ENCODE results near the gene ACOD1.
"Not testable (repeated sequence)": the region's sequence is repeated elsewhere in the genome, so short reads cannot be mapped to it uniquely, and the experiment has no call there.

Gene ACOD1

GRCh38 chr13:76948149-76948548, at the start of gene ACOD1:
TSS of gene ACOD1 (plus strand) at chr13:76948511. CDS start at chr13:76948559, 48 bp downstream.
- DNase-seq = no peak

- DNase-seq = not testable (repeated sequence)
Measured at GRCh38 chr13:76899066-76899465, 49.2 kb upstream of the ACOD1 start.

GRCh38 chr13:76903544-76904162, 44.7 kb upstream of the ACOD1 start:
- peak; percentile 55 to 59 for DNase-seq

GRCh38 chr13:76904507-76904906, 43.8 kb upstream of the ACOD1 start:
- no peak for DNase-seq

- no peak for DNase-seq
Measured at GRCh38 chr13:76912476-76912875, 35.8 kb upstream of the ACOD1 start.

- no peak for DNase-seq
Measured at GRCh38 chr13:76913898-76914297, 34.4 kb upstream of the ACOD1 start.

- DNase-seq = no peak
Measured at GRCh38 chr13:76917095-76917494, 31.2 kb upstream of the ACOD1 start.

- not testable (repeated sequence) for DNase-seq
Measured at GRCh38 chr13:76917755-76918481, 30.4 kb upstream of the ACOD1 start.

- DNase-seq = no peak
Measured at GRCh38 chr13:76921516-76921915, 26.8 kb upstream of the ACOD1 start.

- DNase-seq = no peak
Measured at GRCh38 chr13:76925115-76925514, 23.2 kb upstream of the ACOD1 start.

- DNase-seq = no peak
Measured at GRCh38 chr13:76927955-76928354, 20.4 kb upstream of the ACOD1 start.

- no peak for DNase-seq
Measured at GRCh38 chr13:76928456-76928855, 19.9 kb upstream of the ACOD1 start.

- DNase-seq = no peak
Measured at GRCh38 chr13:76929320-76929719, 19.0 kb upstream of the ACOD1 start.

GRCh38 chr13:76929851-76930374, 18.4 kb upstream of the ACOD1 start:
- DNase-seq = no peak

- DNase-seq = no peak
Measured at GRCh38 chr13:76932076-76932475, 16.2 kb upstream of the ACOD1 start.

GRCh38 chr13:76934671-76935070, 13.6 kb upstream of the ACOD1 start:
- DNase-seq = no peak

GRCh38 chr13:76936763-76937162, 11.5 kb upstream of the ACOD1 start:
- DNase-seq = no peak

- no peak for DNase-seq
Measured at GRCh38 chr13:76937281-76937820, 11.0 kb upstream of the ACOD1 start.

- DNase-seq = no peak
Measured at GRCh38 chr13:76939215-76939614, 9.1 kb upstream of the ACOD1 start.

- DNase-seq = no peak
Measured at GRCh38 chr13:76942363-76942762, 5.9 kb upstream of the ACOD1 start.

- DNase-seq = no peak
Measured at GRCh38 chr13:76943646-76944045, 4.7 kb upstream of the ACOD1 start.

GRCh38 chr13:76944456-76944855, 3.9 kb upstream of the ACOD1 start:
- DNase-seq = no peak

GRCh38 chr13:76950101-76950500, 1.8 kb downstream of the ACOD1 start:
- no peak for DNase-seq

- DNase-seq = no peak
Measured at GRCh38 chr13:76953968-76954367, 5.7 kb downstream of the ACOD1 start.
